Measurements from ENCODE around the gene ENOX1. TPM values are rescaled to one million over a fixed set of nuclear protein-coding genes. Genes with fewer than 3 reads are reported as not detected.

The ENOX1 gene
- total RNA-seq, 1 experiment from 2014 or later, result 0.95 TPM

- H2AFZ ChIP-seq (ENCODE audit: low read length), result no peak overlapping the region
- H3K9ac ChIP-seq (ENCODE audit: low read length), result no peak overlapping the region
- TF ChIP-seq EZH2 (IDR thresholded peaks at IDR 0.05; ENCODE audit: low read length, unreplicated experiment) (no peak), CTCF (conservative IDR thresholded peaks at IDR 0.05; ENCODE audit: low read depth, low read length) (no peak)
- H3K4me1 ChIP-seq (ENCODE audit: insufficient read depth, low read length), result no peaks in the 10 kb centered on the region
- no peak overlapping the region for H3K27ac ChIP-seq (ENCODE audit: low read length)
- no peaks in the 10 kb centered on the region for H3K79me2 ChIP-seq (ENCODE audit: low read length)
- H3F3A ChIP-seq (ENCODE audit: low read length, unreplicated experiment), result no peaks in the 10 kb centered on the region
- no peaks in the 10 kb centered on the region for H3K9me2 ChIP-seq (replicated peaks; ENCODE audit: low read length)
- POLR2A ChIA-PET (ENCODE audit: unreplicated experiment), result interaction anchor here (0.5 kb wide), 1 partner anchor 26 kb away, joined by 3 read pairs; no protein-coding TSS in a partner anchor
- DNase-seq (no peak), ATAC-seq (no peak)
- H3K27me3 ChIP-seq (ENCODE audit: low read length), result no peaks in the 10 kb centered on the region
- no TSS peak for BruUV-seq (replicated peaks)
- CTCF ChIA-PET, result no interaction called here
- H4K20me1 ChIP-seq (ENCODE audit: low read length), result no peaks in the 10 kb centered on the region
- H3K9me3 ChIP-seq (ENCODE audit: low read length), result no peaks in the 10 kb centered on the region
- H3K4me3 ChIP-seq (ENCODE audit: low read length), result no peak overlapping the region
- no peak overlapping the region for H3K4me2 ChIP-seq (ENCODE audit: low read length)
- H3K36me3 ChIP-seq (ENCODE audit: low read depth, low read length), result no peaks in the 10 kb centered on the region
- intact Hi-C loops (cut with micrococcal nuclease), result no loop called here
These were observed 317.0 kb downstream of the ENOX1 start for GRCh38 chr13:43469791-43470190.

GRCh38 chr13:43464578-43465264 lies 322.1 kb downstream of the ENOX1 start:
- no peaks in the 10 kb centered on the region for H3K36me3 ChIP-seq (ENCODE audit: low read depth, low read length)
- no peaks in the 10 kb centered on the region for H3K79me2 ChIP-seq (ENCODE audit: low read length)
- H3K9ac ChIP-seq (ENCODE audit: low read length), result no peak overlapping the region
- no peak overlapping the region for H3K4me2 ChIP-seq (ENCODE audit: low read length)
- no peaks in the 10 kb centered on the region for H3K9me3 ChIP-seq (ENCODE audit: low read length)
- TF ChIP-seq CTCF (conservative IDR thresholded peaks at IDR 0.05; ENCODE audit: low read depth, low read length) (no peak), EZH2phosphoT487 (IDR thresholded peaks at IDR 0.05; ENCODE audit: borderline replicate concordance, low read length) (no peak), EZH2 (IDR thresholded peaks at IDR 0.05; ENCODE audit: low read length, unreplicated experiment) (no peak)
- no peak overlapping the region for H3K4me3 ChIP-seq (ENCODE audit: low read length)
- BruUV-seq (replicated peaks), result no TSS peak
- no peaks in the 10 kb centered on the region for H3K4me1 ChIP-seq (ENCODE audit: insufficient read depth, low read length)
- POLR2A ChIA-PET (ENCODE audit: unreplicated experiment), result no interaction called here
- intact Hi-C loops (cut with micrococcal nuclease), result no loop called here
- H3K9me2 ChIP-seq (replicated peaks; ENCODE audit: low read length), result no peaks in the 10 kb centered on the region
- no peak for DNase-seq
- no peak for ATAC-seq
- H3K27me3 ChIP-seq (ENCODE audit: low read length), result no peaks in the 10 kb centered on the region
- no peak overlapping the region for H3K27ac ChIP-seq (ENCODE audit: low read length)
- CTCF ChIA-PET, result no interaction called here
- H3F3A ChIP-seq (ENCODE audit: low read length, unreplicated experiment), result no peaks in the 10 kb centered on the region
- no peak overlapping the region for H2AFZ ChIP-seq (ENCODE audit: low read length)
- H4K20me1 ChIP-seq (ENCODE audit: low read length), result no peaks in the 10 kb centered on the region

GRCh38 chr13:43448605-43449336 lies 338.0 kb downstream of the ENOX1 start:
- no peaks in the 10 kb centered on the region for H4K20me1 ChIP-seq (ENCODE audit: low read length)
- H3K9me2 ChIP-seq (replicated peaks; ENCODE audit: low read length), result no peaks in the 10 kb centered on the region
- no peaks in the 10 kb centered on the region for H3K36me3 ChIP-seq (ENCODE audit: low read depth, low read length)
- no peak overlapping the region for H3K4me3 ChIP-seq (ENCODE audit: low read length)
- POLR2A ChIA-PET (ENCODE audit: unreplicated experiment), result no interaction called here
- no peaks in the 10 kb centered on the region for H3K79me2 ChIP-seq (ENCODE audit: low read length)
- H3K4me1 ChIP-seq (ENCODE audit: insufficient read depth, low read length), result no peaks in the 10 kb centered on the region
- no peaks in the 10 kb centered on the region for H3F3A ChIP-seq (ENCODE audit: low read length, unreplicated experiment)
- H3K27me3 ChIP-seq (ENCODE audit: low read length), result no peaks in the 10 kb centered on the region
- no peak for ATAC-seq
- H3K9me3 ChIP-seq (ENCODE audit: low read length), result no peaks in the 10 kb centered on the region
- intact Hi-C loops (cut with micrococcal nuclease), result no loop called here
- no TSS peak for BruUV-seq (replicated peaks)
- no peak overlapping the region for H2AFZ ChIP-seq (ENCODE audit: low read length)
- TF ChIP-seq EZH2 (IDR thresholded peaks at IDR 0.05; ENCODE audit: low read length, unreplicated experiment), result no peak
- TF ChIP-seq CTCF (conservative IDR thresholded peaks at IDR 0.05; ENCODE audit: low read depth, low read length), result no peak
- TF ChIP-seq EZH2phosphoT487 (IDR thresholded peaks at IDR 0.05; ENCODE audit: borderline replicate concordance, low read length), result no peak
- no peak overlapping the region for H3K9ac ChIP-seq (ENCODE audit: low read length)
- H3K27ac ChIP-seq (ENCODE audit: low read length), result no peak overlapping the region
- H3K4me2 ChIP-seq (ENCODE audit: low read length), result no peak overlapping the region
- no peak for DNase-seq
- CTCF ChIA-PET, result no interaction called here
